K562 (cell line): ENCODE measurements around the gene INPP1. TPM values are rescaled to one million over a fixed set of nuclear protein-coding genes. Genes with fewer than 3 reads are reported as not detected.

ENCODE experiments used
- ATAC-seq: fragments of 200-7000 bp; cut with Tn5 transposase; 3 replicates; pipeline ENCODE4 v1.9.1; 2020; ENCODE audit warnings: moderate library complexity
- BruUV-seq: library from RNA; stranded (reverse); fragments of 400-500 nt; replicated peaks from 2 replicates; lab custom pipeline; 2021; lab: Mats Ljungman, UMichigan
- CTCF ChIA-PET: fragments of 300-600 bp; formaldehyde crosslinking; extraction: SDS; loops from one replicate; lab custom pipeline; 2021; ENCODE audit warnings: low intra/inter-chr PET ratio; lab: Yijun Ruan, JAX
- POLR2A ChIA-PET: fragments of 300-600, 350-650 bp; sonication (Branson Sonifier 250); formaldehyde crosslinking; extraction: SDS; loops from one replicate; lab custom pipeline; 2021; ENCODE audit warnings: antibody characterized with exemption, inconsistent platforms; lab: Yijun Ruan, JAX
- DNase-seq, 4 experiments: peaks; one replicate each; pipeline versions ENCODE4 v3.0.0 to v3.0.0-alpha.2; 2011 to 2018; ENCODE audit warnings: low spot score in 3 of 4, mixed read lengths in 3 of 4; ENCODE audit errors: extremely low read depth in 1 of 4
- FAIRE-seq: peaks from 2 replicates; lab custom pipeline; 2011; peaks lifted over from hg19 to GRCh38; lab: Jason Lieb, UNC
- H2AFZ ChIP-seq: 2 replicates; pipeline ENCODE4 v1.6.0; 2011; ENCODE audit warnings: low read depth, low read length, control low read depth, inconsistent platforms
- H3K27ac ChIP-seq: fragments of 200-600 bp; 3 replicates; pipeline ENCODE4 v1.8.0; 2011; ENCODE audit warnings: low read depth, mild to moderate bottlenecking, control low read depth, inconsistent platforms, low read length, moderate library complexity, mixed read lengths; ENCODE audit errors: extremely low read depth
- H3K27me3 ChIP-seq, 2 experiments: fragments of 300-600 bp in 1 of 2; 2 replicates in 1 of 2; 3 replicates in 1 of 2; pipeline versions ENCODE4 v1.6.0 to v1.8.0; 2011; ENCODE audit warnings: inconsistent platforms in 2 of 2, low read length in 2 of 2, mild to moderate bottlenecking in 1 of 2, mixed read lengths in 1 of 2, moderate library complexity in 1 of 2; ENCODE audit not compliant: control insufficient read depth in 2 of 2, insufficient read depth in 2 of 2
- H3K36me3 ChIP-seq: fragments of 300-600 bp; 3 replicates; pipeline ENCODE4 v1.8.0; 2011; ENCODE audit warnings: mild to moderate bottlenecking, low read length, inconsistent platforms; ENCODE audit not compliant: control insufficient read depth, insufficient read depth
- H3K4me1 ChIP-seq, 2 experiments: fragments of 200-600 bp in 1 of 2; replicated peaks in 1 of 2; 2 replicates in 1 of 2; 3 replicates in 1 of 2; pipeline versions ENCODE4 v1.5.1 to v1.8.0; 2011; ENCODE audit warnings: inconsistent platforms in 2 of 2, low read length in 2 of 2, mild to moderate bottlenecking in 1 of 2, mixed read lengths in 1 of 2, moderate library complexity in 1 of 2; ENCODE audit not compliant: control insufficient read depth in 2 of 2, insufficient read depth in 2 of 2
- H3K4me2 ChIP-seq: 2 replicates; pipeline ENCODE4 v1.6.1; 2011; ENCODE audit warnings: low read length, control low read depth, inconsistent platforms, mixed read lengths; ENCODE audit not compliant: insufficient read depth
- H3K4me3 ChIP-seq: fragments of 200-600 bp; sonication (generic), shearing (Covaris generic); 2 replicates; pipeline ENCODE4 v1.5.1; 2016; ENCODE audit warnings: control low read depth, inconsistent platforms
- H3K79me2 ChIP-seq: fragments of 200-600 bp; 3 replicates; pipeline ENCODE4 v1.8.0; 2011; ENCODE audit warnings: low read length, inconsistent platforms; ENCODE audit not compliant: control insufficient read depth, insufficient read depth
- H3K9ac ChIP-seq, 2 experiments: 2 replicates each; pipeline versions ENCODE4 v1.6.0 to v1.6.1; 2011; ENCODE audit warnings: low read depth in 2 of 2, low read length in 2 of 2, control low read depth in 1 of 2, inconsistent platforms in 1 of 2, mild to moderate bottlenecking in 1 of 2, mixed read lengths in 1 of 2; ENCODE audit not compliant: insufficient read depth in 1 of 2
- H3K9me1 ChIP-seq: one replicate; pipeline ENCODE4 v1.6.0; 2011; ENCODE audit warnings: inconsistent platforms, mild to moderate bottlenecking, low read length, moderate library complexity; ENCODE audit not compliant: control insufficient read depth, insufficient read depth
- H3K9me3 ChIP-seq: replicated peaks from 2 replicates; pipeline ENCODE4 v1.5.1; 2011; ENCODE audit warnings: low read depth, low read length, inconsistent platforms; ENCODE audit not compliant: control insufficient read depth, insufficient read depth
- H4K20me1 ChIP-seq: replicated peaks from 2 replicates; pipeline ENCODE4 v1.6.1; 2011; ENCODE audit warnings: low read length, inconsistent platforms, mixed read lengths; ENCODE audit not compliant: control insufficient read depth, insufficient read depth
- CXXC5 ChIP-seq: fragments of 250-450 bp; sonication (Bioruptor Pico); IDR thresholded peaks from 2 replicates; pipeline ENCODE4 v1.8.0; 2022; ENCODE audit warnings: inconsistent platforms, mild to moderate bottlenecking, moderate library complexity
- EGR1 ChIP-seq: fragments of 450-650 bp; conservative IDR thresholded peaks from 2 replicates; pipeline ENCODE4 v1.6.1; 2017; ENCODE audit warnings: mild to moderate bottlenecking
- ELF4 ChIP-seq: fragments of 450-650 bp; formaldehyde crosslinking; IDR thresholded peaks from 2 replicates; pipeline ENCODE4 v1.4.0; 2022; ENCODE audit warnings: missing genetic modification characterization
- ETV5 ChIP-seq: sonication (generic); formaldehyde crosslinking; IDR thresholded peaks from 2 replicates; pipeline ENCODE4 v1.4.0; 2020; ENCODE audit warnings: low read depth, mild to moderate bottlenecking, missing genetic modification reagents
- ETV6 ChIP-seq, 3 experiments: fragments of 150-350 bp in 1 of 3; sonication (generic) in 1 of 3; formaldehyde crosslinking in 1 of 3; IDR thresholded peaks; 2 replicates each; pipeline versions ENCODE4 v1.6.1 to v1.8.0; 2014 to 2022; ENCODE audit warnings: borderline replicate concordance in 2 of 3, low read depth in 2 of 3, antibody characterized with exemption in 1 of 3, low read length in 1 of 3, mild to moderate bottlenecking in 1 of 3, missing genetic modification reagents in 1 of 3
- FOSL1 ChIP-seq: fragments of 200-800 bp; sonication (Bioruptor generic); conservative IDR thresholded peaks from 2 replicates; pipeline ENCODE4 v1.6.1; 2016; ENCODE audit warnings: missing genetic modification characterization, missing compliant biosample characterization
- RBBP5 ChIP-seq: fragments of 200-600 bp; sonication (generic); IDR thresholded peaks from 2 replicates; pipeline ENCODE4 v1.6.1; 2012; ENCODE audit warnings: borderline replicate concordance, mild to moderate bottlenecking, low read length, control low read depth, inconsistent platforms; ENCODE audit not compliant: insufficient read depth, poor library complexity, severe bottlenecking
- RBFOX2 ChIP-seq: fragments of 200-400 bp; formaldehyde crosslinking; IDR thresholded peaks from 2 replicates; pipeline ENCODE4 v1.6.1; 2017; ENCODE audit warnings: low read depth, mild to moderate bottlenecking, low read length, moderate library complexity
- RBM34 ChIP-seq: fragments of 200-400 bp; formaldehyde crosslinking; IDR thresholded peaks from 2 replicates; pipeline ENCODE4 v1.6.1; 2018; ENCODE audit warnings: low read length, borderline replicate concordance; ENCODE audit not compliant: insufficient read depth
- RFX5 ChIP-seq: IDR thresholded peaks from 2 replicates; pipeline ENCODE4 v1.6.1; 2011; ENCODE audit warnings: low read depth, mild to moderate bottlenecking, improper control_type of control experiment, low read length
- STAT5A ChIP-seq: IDR thresholded peaks from 2 replicates; pipeline ENCODE4 v1.6.1; 2012; ENCODE audit warnings: low read length, inconsistent platforms, borderline replicate concordance
- ZNF384 ChIP-seq: IDR thresholded peaks from 2 replicates; pipeline ENCODE4 v1.6.1; 2012; ENCODE audit warnings: low read depth, low read length, improper control_type of control experiment
- WGBS: fragments of 100-300 bp; shearing (Covaris generic); methylation state at CpG from one replicate; pipeline ENCODE4 v1.1.6; 2016; ENCODE audit warnings: low coverage, mixed read lengths; ENCODE audit not compliant: insufficient coverage; ENCODE audit errors: missing lambda C conversion rate; 5-methylcytosine and 5-hydroxymethylcytosine counted together
- in situ Hi-C: fragments of 300-500 bp; cut with MboI; formaldehyde crosslinking; loops from 4 replicates; pipeline ENCODE4 v1.15.0; 2018; ENCODE audit warnings: inconsistent platforms, mixed read lengths
- intact Hi-C: fragments of 100-400 bp; cut with micrococcal nuclease; formaldehyde crosslinking; loops from 2 replicates; pipeline ENCODE4 v1.14.2; 2022
- polyA plus RNA-seq, 8 experiments: library from polyadenylated mRNA; depleted of rRNA in 4 of 8; stranded (reverse) in 5 of 8; unstranded in 3 of 8; fragments of >200 nt; fragmentation: Nextera tagmentation in 2 of 8; fragmentation: Illumina TruSeq in 1 of 8; extraction: Ambion mirVana in 2 of 8; extraction: Trizol in 1 of 8; gene quantifications; 2 replicates each; pipeline versions ENCODE4 v1.2.1 to v1.2.3, GENCODE V29; 2011 to 2014; ENCODE audit warnings: inconsistent platforms in 1 of 8, missing spikeins in 1 of 8
- total RNA-seq, 7 experiments: library from RNA; depleted of rRNA in 6 of 7; stranded (reverse); fragments of >200 nt in 6 of 7; fragmentation: Illumina TruSeq in 2 of 7; extraction: Trizol in 2 of 7; gene quantifications; 2 replicates each; pipeline versions ENCODE4 v1.2.1 to v1.2.3, GENCODE V29; 2011 to 2021; ENCODE audit warnings: low replicate concordance in 1 of 7
- TF ChIP-seq, protein P1 (sequence below): sonication (generic); formaldehyde crosslinking; IDR thresholded peaks from 2 replicates; pipeline ENCODE4 v1.8.0; 2022; ENCODE audit warnings: mild to moderate bottlenecking, missing genetic modification reagents
- TF ChIP-seq, protein P2 (sequence below), 3 experiments: fragments of 200-800 bp in 1 of 3; sonication (Bioruptor generic) in 1 of 3; sonication (generic) in 1 of 3; formaldehyde crosslinking in 1 of 3; IDR thresholded peaks; 2 replicates each; pipeline versions ENCODE4 v1.6.1 to v1.8.0; 2016 to 2022; ENCODE audit warnings: mild to moderate bottlenecking in 2 of 3, missing compliant biosample characterization in 2 of 3, missing genetic modification characterization in 2 of 3, missing genetic modification reagents in 1 of 3
- TF ChIP-seq, protein P3 (sequence below), 2 experiments: IDR thresholded peaks; 2 replicates each; pipeline ENCODE4 v1.6.1; 2012; ENCODE audit warnings: improper control_type of control experiment in 2 of 2, low read depth in 2 of 2, low read length in 2 of 2, borderline replicate concordance in 1 of 2

Gene INPP1
- total and polyA plus RNA-seq, 9 of the 15 experiments (the other 6 are each of a cell fraction or from before 2014, with no cell fraction given), result 3.7 to 11.8 (median 6.5) TPM

- peak; percentile 40 to 57 (median 52) for DNase-seq
- CTCF ChIA-PET, result no interaction called here
- Histone ChIP-seq H3K4me1 (peaks cover 14 to 27% of the 10 kb centered on the region in 2 experiments; a peak in 4 of 5 replicates), H3K27me3 (no peaks in the 10 kb centered on the region), H4K20me1 (no peaks in the 10 kb centered on the region), H3K4me3 (peak overlapping the region; percentile 57), H3K9me3 (no peaks in the 10 kb centered on the region), H3K9ac (peak overlapping the region; percentile 46 to 93), H3K9me1 (no peaks in the 10 kb centered on the region), H3K4me2 (peak overlapping the region; percentile 67), H3K27ac (peak overlapping the region; percentile 32; the same call in 1 of the 3 replicates), H3K36me3 (no peaks in the 10 kb centered on the region), H2AFZ (peak overlapping the region; percentile 91), H3K79me2 (no peaks in the 10 kb centered on the region)
- POLR2A ChIA-PET, result no interaction called here
- no peak for FAIRE-seq
- no TSS peak for BruUV-seq
- WGBS, result 2% methylated on average over 18 of the region's 54 CpGs
- in situ Hi-C loops, result no loop called here
- intact Hi-C loops, result loop anchor here (10.0 kb wide), 1 partner anchor 56 kb away; no protein-coding TSS in a partner anchor
- peak; percentile 50 for ATAC-seq
- no peak for TF ChIP-seq CXXC5 (CRISPR knock-in tag)
- TF ChIP-seq FOSL1 (tag), result no peak
- peak; percentile 72 for TF ChIP-seq RBBP5
- TF ChIP-seq ETV5 (CRISPR knock-in tag), result no peak
- no peak for TF ChIP-seq STAT5A
- TF ChIP-seq, protein P1, sequence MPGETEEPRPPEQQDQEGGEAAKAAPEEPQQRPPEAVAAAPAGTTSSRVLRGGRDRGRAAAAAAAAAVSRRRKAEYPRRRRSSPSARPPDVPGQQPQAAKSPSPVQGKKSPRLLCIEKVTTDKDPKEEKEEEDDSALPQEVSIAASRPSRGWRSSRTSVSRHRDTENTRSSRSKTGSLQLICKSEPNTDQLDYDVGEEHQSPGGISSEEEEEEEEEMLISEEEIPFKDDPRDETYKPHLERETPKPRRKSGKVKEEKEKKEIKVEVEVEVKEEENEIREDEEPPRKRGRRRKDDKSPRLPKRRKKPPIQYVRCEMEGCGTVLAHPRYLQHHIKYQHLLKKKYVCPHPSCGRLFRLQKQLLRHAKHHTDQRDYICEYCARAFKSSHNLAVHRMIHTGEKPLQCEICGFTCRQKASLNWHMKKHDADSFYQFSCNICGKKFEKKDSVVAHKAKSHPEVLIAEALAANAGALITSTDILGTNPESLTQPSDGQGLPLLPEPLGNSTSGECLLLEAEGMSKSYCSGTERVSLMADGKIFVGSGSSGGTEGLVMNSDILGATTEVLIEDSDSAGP (CRISPR knock-in tag), result no peak
- TF ChIP-seq, protein P2, sequence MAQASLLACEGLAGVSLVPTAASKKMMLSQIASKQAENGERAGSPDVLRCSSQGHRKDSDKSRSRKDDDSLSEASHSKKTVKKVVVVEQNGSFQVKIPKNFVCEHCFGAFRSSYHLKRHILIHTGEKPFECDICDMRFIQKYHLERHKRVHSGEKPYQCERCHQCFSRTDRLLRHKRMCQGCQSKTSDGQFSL (CRISPR knock-in tag; IDR thresholded peaks at IDR 0.05), result no peak
- TF ChIP-seq, protein P2 (tag; IDR thresholded peaks at IDR 0.05), result no peak
- TF ChIP-seq, protein P3, sequence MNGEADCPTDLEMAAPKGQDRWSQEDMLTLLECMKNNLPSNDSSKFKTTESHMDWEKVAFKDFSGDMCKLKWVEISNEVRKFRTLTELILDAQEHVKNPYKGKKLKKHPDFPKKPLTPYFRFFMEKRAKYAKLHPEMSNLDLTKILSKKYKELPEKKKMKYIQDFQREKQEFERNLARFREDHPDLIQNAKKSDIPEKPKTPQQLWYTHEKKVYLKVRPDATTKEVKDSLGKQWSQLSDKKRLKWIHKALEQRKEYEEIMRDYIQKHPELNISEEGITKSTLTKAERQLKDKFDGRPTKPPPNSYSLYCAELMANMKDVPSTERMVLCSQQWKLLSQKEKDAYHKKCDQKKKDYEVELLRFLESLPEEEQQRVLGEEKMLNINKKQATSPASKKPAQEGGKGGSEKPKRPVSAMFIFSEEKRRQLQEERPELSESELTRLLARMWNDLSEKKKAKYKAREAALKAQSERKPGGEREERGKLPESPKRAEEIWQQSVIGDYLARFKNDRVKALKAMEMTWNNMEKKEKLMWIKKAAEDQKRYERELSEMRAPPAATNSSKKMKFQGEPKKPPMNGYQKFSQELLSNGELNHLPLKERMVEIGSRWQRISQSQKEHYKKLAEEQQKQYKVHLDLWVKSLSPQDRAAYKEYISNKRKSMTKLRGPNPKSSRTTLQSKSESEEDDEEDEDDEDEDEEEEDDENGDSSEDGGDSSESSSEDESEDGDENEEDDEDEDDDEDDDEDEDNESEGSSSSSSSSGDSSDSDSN (IDR thresholded peaks at IDR 0.05; ENCODE audit: borderline replicate concordance in 1 of 2, low read depth in 2 of 2, low read length in 2 of 2), result peak in 1 of 2 experiments; percentile 27; a peak in 1 of 4 replicates
- TF ChIP-seq RBFOX2, result peak; percentile 69
- no peak for TF ChIP-seq ZNF384
- TF ChIP-seq RFX5, result no peak
- no peak for TF ChIP-seq RBM34
- TF ChIP-seq ELF4 (CRISPR knock-in tag), result no peak
- no peak for TF ChIP-seq ETV6 (IDR thresholded peaks at IDR 0.05; ENCODE audit: borderline replicate concordance in 1 of 2, low read depth in 2 of 2, low read length in 1 of 2)
- TF ChIP-seq ETV6 (CRISPR knock-in tag; IDR thresholded peaks at IDR 0.05; ENCODE audit: borderline replicate concordance), result no peak
- 0 out of 2 replicates have a peak, but pooled peaks have one; percentile 12 for TF ChIP-seq EGR1
These were observed 65.3 kb downstream of the INPP1 start for GRCh38 chr2:190408538-190409271.
